ENCODE data around the gene GFRA4.

DNA sequence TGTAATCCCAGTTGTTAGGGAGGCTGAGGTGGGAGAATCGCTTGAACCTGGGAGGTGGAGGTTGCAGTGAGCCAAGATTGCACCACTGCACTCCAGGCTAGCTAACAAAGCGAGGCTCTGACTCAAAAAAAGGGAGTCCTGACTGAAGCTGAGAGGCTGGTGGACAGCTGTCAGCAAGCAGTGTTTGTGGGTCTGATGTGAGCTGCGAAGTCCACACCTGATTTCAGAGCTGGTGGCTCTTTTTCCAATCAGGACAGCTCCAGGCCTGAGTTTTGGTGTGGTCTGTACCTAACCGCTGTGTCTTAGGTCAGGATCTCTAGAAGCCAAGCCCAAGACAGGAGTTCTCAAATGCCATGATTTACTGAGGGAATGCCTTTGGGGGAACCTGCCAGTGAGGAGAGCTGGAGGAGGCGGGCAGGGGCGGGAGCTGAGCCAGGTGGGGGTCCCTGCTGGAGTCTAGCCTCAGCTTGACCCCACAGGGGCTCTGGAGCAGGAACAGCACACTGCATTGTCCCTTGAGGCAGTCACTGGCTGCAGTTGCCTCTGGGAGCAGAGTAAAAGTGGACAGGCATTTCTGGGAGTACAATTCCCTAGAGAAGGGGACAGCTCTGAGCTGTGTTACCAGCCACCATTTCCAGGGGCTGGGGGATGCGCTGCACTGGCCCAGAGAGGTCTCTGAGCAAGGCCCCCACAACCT, 5.0 kb downstream of the GFRA4 start:
- TF ChIP-seq, protein P1, sequence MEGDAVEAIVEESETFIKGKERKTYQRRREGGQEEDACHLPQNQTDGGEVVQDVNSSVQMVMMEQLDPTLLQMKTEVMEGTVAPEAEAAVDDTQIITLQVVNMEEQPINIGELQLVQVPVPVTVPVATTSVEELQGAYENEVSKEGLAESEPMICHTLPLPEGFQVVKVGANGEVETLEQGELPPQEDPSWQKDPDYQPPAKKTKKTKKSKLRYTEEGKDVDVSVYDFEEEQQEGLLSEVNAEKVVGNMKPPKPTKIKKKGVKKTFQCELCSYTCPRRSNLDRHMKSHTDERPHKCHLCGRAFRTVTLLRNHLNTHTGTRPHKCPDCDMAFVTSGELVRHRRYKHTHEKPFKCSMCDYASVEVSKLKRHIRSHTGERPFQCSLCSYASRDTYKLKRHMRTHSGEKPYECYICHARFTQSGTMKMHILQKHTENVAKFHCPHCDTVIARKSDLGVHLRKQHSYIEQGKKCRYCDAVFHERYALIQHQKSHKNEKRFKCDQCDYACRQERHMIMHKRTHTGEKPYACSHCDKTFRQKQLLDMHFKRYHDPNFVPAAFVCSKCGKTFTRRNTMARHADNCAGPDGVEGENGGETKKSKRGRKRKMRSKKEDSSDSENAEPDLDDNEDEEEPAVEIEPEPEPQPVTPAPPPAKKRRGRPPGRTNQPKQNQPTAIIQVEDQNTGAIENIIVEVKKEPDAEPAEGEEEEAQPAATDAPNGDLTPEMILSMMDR (conservative IDR thresholded peaks at IDR 0.05), result no peak
- no peak for TF ChIP-seq EZH2 (IDR thresholded peaks at IDR 0.05; ENCODE audit: low read depth)

All from PC-9 (cell line).